Gastroesophageal sphincter (tissue), 4 donors: Measurements from ENCODE around the gene CNTN5. TPM values are rescaled to one million over a fixed set of nuclear protein-coding genes. Genes with fewer than 3 reads are reported as not detected.

Experiments used
- ATAC-seq: fragments of 150-250 bp; one replicate; pipeline ENCODE4 v1.9.1; 2016; ENCODE audit warnings: mild to moderate bottlenecking, moderate library complexity
- H3K27ac ChIP-seq, 4 donors: fragments of 200-600 bp; sonication (generic) in 3 of 4; 1 replicate in 3 of 4; 2 replicates in 1 of 4; pipeline ENCODE4 v1.5.1; 2016 to 2019
- H3K27me3 ChIP-seq: fragments of 200-600 bp; sonication (generic); one replicate; pipeline ENCODE4 v1.5.1; 2019
- H3K36me3 ChIP-seq, 2 donors: fragments of 200-600 bp; sonication (generic); one replicate each; pipeline ENCODE4 v1.5.1; 2019; ENCODE audit warnings: control low read depth in 1 of 2
- H3K4me1 ChIP-seq, 3 donors: fragments of 200-600 bp; sonication (generic); 1 replicate in 2 of 3; 2 replicates in 1 of 3; pipeline ENCODE4 v1.5.1; 2016 to 2019; ENCODE audit warnings: control low read depth in 2 of 3
- H3K4me3 ChIP-seq, 2 donors: fragments of 200-600 bp; sonication (generic); one replicate each; pipeline ENCODE4 v1.5.1; 2019; ENCODE audit warnings: mild to moderate bottlenecking in 1 of 2, moderate library complexity in 1 of 2
- H3K9me3 ChIP-seq, 3 donors: fragments of 200-600 bp; sonication (generic); one replicate each; pipeline ENCODE4 v1.5.1; 2017 to 2019; ENCODE audit warnings: control low read depth in 2 of 3
- CTCF ChIP-seq, 4 experiments: fragments of 200-600 bp in 2 of 4; fragments of 450-650 bp in 2 of 4; sonication (generic) in 1 of 4; IDR thresholded peaks; one replicate each; pipeline ENCODE4 v1.5.1; 2017 to 2019; ENCODE audit warnings: antibody characterized with exemption in 4 of 4, mild to moderate bottlenecking in 2 of 4, moderate library complexity in 2 of 4
- EP300 ChIP-seq: sonication (generic); formaldehyde crosslinking; IDR thresholded peaks from one replicate; pipeline ENCODE4 v1.6.1; 2017; ENCODE audit warnings: antibody characterized with exemption, mild to moderate bottlenecking
- POLR2A ChIP-seq, 2 donors: fragments of 450-650 bp; IDR thresholded peaks; one replicate each; pipeline ENCODE4 v1.6.1; 2017; ENCODE audit warnings: antibody characterized with exemption in 2 of 2, mild to moderate bottlenecking in 2 of 2, moderate library complexity in 1 of 2
- POLR2AphosphoS5 ChIP-seq: sonication (generic); formaldehyde crosslinking; IDR thresholded peaks from one replicate; pipeline ENCODE4 v1.6.1; 2017; ENCODE audit warnings: antibody characterized with exemption
- WGBS, 2 donors: methylation state at CpG; one replicate each; pipeline ENCODE4 v1.1.5; 2018; ENCODE audit warnings: low coverage in 1 of 2; 5-methylcytosine and 5-hydroxymethylcytosine counted together
- total RNA-seq, 4 donors: library from RNA; depleted of rRNA; stranded (reverse); fragments of >200 nt; gene quantifications; one replicate each; pipeline ENCODE4 v1.1.0, GENCODE V29; 2016

CNTN5 gene
- total RNA-seq, 4 donors from 2014 or later: 0.16 TPM; not detected in 3

- no peaks in the 10 kb centered on the region for H3K4me1 ChIP-seq
- no peaks in the 10 kb centered on the region for H3K9me3 ChIP-seq
- H3K4me3 ChIP-seq: no peak overlapping the region
- H3K36me3 ChIP-seq: no peaks in the 10 kb centered on the region
- no peak for ATAC-seq
- WGBS, 2 donors: 64 to 68% methylated on average over 4 of the region's 4 CpGs
- no peaks in the 10 kb centered on the region for H3K27me3 ChIP-seq
- no peak overlapping the region for H3K27ac ChIP-seq
- TF ChIP-seq EP300: no peak
These were observed 363.0 kb downstream of the CNTN5 start for GRCh38 chr11:99383648-99384245.

DNA sequence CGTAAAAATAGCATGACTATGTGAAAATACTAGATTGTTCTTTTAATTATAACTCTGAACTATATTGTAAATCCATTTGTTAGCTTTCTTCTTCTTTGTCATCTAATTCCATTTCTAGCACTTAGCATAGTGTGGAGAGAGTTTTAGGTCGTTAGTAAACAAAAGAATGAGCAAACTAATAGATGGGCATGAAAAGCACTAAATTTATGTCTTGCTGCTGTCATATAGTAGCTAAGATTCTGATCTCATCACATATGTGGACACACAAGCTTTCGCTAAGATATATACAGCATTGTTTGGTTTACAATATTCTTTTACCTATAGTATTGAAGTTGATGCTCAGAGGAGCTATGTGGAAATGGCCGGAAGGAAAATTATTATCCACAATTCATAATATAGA is 370.5 kb downstream of the CNTN5 start:
- Histone ChIP-seq H3K27ac (no peak overlapping the region), H3K9me3 (no peaks in the 10 kb centered on the region), H3K4me1 (no peaks in the 10 kb centered on the region), H3K36me3 (no peaks in the 10 kb centered on the region), H3K27me3 (no peaks in the 10 kb centered on the region), H3K4me3 (no peak overlapping the region)
- ATAC-seq: no peak
- TF ChIP-seq POLR2AphosphoS5 (no peak), CTCF (IDR thresholded peaks at IDR 0.05) (no peak), POLR2A (IDR thresholded peaks at IDR 0.05) (no peak), EP300 (no peak)
- 81 to 88% methylated on average over 4 of the region's 4 CpGs for WGBS, 2 donors

DNA sequence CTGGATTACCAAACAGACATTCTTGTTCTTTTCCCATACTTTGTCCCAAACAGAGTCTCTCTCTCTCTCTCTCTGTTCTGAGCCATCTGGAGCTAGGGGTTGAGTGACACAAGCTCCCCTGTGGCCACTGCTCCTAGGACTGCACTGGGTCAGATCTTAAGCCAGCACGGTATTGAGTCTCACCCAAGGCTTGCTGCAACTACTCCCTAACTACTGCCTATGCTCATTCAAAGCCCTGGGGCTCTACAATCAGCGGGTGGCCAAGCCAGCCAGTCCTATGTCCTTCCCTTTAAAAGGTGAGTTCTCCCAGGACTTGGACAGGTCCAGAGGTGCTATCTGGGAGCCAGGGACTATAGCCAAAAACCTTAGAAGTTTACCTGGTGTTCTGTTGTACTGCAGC is 385.6 kb downstream of the CNTN5 start:
- Histone ChIP-seq H3K36me3 (no peaks in the 10 kb centered on the region), H3K9me3 (no peaks in the 10 kb centered on the region), H3K27ac (no peak overlapping the region), H3K4me1 (no peaks in the 10 kb centered on the region), H3K27me3 (no peaks in the 10 kb centered on the region), H3K4me3 (no peak overlapping the region)
- TF ChIP-seq POLR2AphosphoS5 (no peak), POLR2A (IDR thresholded peaks at IDR 0.05) (no peak), CTCF (IDR thresholded peaks at IDR 0.05) (no peak), EP300 (no peak)
- 80% methylated on average over 1 of the region's 2 CpGs; no CpG with 5 or more reads in 1 of the 2 donors for WGBS, 2 donors
- ATAC-seq: no peak

DNA sequence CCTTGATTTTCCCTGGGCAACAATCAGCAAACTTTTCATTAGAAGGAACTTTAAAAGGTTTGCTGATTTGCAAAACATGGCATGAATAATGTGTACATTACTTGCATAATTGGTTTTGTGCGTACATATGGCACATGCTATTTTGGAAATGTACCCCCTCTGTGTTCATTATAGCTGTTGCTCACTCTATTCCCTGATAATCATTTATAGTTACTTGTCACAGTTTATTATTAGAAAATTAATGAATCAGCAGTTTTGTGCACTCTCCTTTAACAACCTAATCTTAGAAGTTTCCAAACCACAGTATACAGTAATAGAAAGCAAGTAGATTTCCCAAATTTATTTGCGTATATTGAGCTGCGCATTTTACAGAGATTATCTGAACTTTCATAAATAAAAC is 389.9 kb downstream of the CNTN5 start:
- H3K27me3 ChIP-seq: no peaks in the 10 kb centered on the region
- H3K4me1 ChIP-seq: no peaks in the 10 kb centered on the region
- H3K27ac ChIP-seq: no peak overlapping the region
- H3K9me3 ChIP-seq: no peaks in the 10 kb centered on the region
- 76 to 93% methylated on average over 3 of the region's 3 CpGs for WGBS, 2 donors
- TF ChIP-seq POLR2AphosphoS5 (no peak), EP300 (no peak), POLR2A (IDR thresholded peaks at IDR 0.05) (no peak), CTCF (IDR thresholded peaks at IDR 0.05) (no peak)
- H3K4me3 ChIP-seq: no peak overlapping the region
- no peak for ATAC-seq
- no peaks in the 10 kb centered on the region for H3K36me3 ChIP-seq

- Histone ChIP-seq H3K4me3 (no peak overlapping the region), H3K27me3 (no peaks in the 10 kb centered on the region), H3K36me3 (no peaks in the 10 kb centered on the region), H3K4me1 (no peaks in the 10 kb centered on the region), H3K27ac (no peak overlapping the region), H3K9me3 (no peaks in the 10 kb centered on the region)
- no peak for ATAC-seq
- WGBS, 2 donors: 37 to 40% methylated on average over 1 of the region's 1 CpG
- TF ChIP-seq CTCF (IDR thresholded peaks at IDR 0.05): no peak
- TF ChIP-seq EP300: no peak
- TF ChIP-seq POLR2AphosphoS5: no peak
- no peak for TF ChIP-seq POLR2A (IDR thresholded peaks at IDR 0.05)
These were observed 398.4 kb downstream of the CNTN5 start for GRCh38 chr11:99418927-99419720.
